ENCODE data around the gene CPXM2. TPM values are rescaled to one million over a fixed set of nuclear protein-coding genes. Genes with fewer than 3 reads are reported as not detected.

The CPXM2 gene
- total and polyA plus RNA-seq, 9 of the 15 experiments (the other 6 are each of a cell fraction or from before 2014, with no cell fraction given) = not detected

DNA sequence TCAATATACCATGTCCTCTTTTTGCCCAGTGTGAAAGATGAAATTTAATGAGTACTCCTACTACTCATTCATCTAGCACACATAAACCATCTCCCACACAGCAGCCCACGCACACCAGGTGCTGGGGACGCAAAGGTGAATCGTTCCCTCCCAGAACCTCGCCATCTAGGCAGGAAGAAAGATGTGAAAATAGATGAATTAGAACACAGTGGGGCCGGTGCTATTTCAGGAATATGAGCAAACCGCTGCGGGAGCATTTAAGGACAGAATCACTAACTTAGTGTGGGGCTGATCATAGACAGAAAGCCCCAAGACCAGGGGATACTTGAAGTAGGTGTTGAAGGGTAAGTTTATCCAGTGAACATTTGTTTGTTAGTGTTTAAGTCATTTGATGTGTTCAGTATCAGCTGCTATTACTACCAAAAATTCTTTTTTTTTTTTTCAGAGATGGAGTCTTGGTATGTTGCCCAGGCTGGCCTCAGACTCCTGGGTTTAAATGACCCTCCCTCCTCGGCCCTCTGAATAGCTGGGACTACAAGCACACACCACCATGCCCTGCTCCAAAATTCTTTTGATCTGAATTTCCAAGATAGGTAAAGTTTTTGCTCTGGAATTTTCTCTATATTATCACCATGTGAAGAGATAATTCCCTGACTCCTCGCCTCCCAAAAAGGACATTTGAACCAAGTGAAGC lies 48.8 kb downstream of the CPXM2 start:
- H3K79me2 ChIP-seq (ENCODE audit: control insufficient read depth, insufficient read depth, low read length) = no peaks in the 10 kb centered on the region
- H3K9me1 ChIP-seq (ENCODE audit: control insufficient read depth, insufficient read depth, low read length) = no peaks in the 10 kb centered on the region
- no peaks in the 10 kb centered on the region for H3K36me3 ChIP-seq (ENCODE audit: control insufficient read depth, insufficient read depth, low read length)
- H3K9ac ChIP-seq (ENCODE audit: insufficient read depth in 1 of 2, low read depth in 2 of 2, low read length in 2 of 2) = no peak overlapping the region
- DNase-seq (ENCODE audit: extremely low read depth in 1 of 4, low spot score in 3 of 4) (no peak), FAIRE-seq (no peak), ATAC-seq (no peak)
- in situ Hi-C loops (cut with MboI) (no loop called here), intact Hi-C loops (cut with micrococcal nuclease) (no loop called here)
- no peaks in the 10 kb centered on the region for H3K9me3 ChIP-seq (replicated peaks; ENCODE audit: control insufficient read depth, insufficient read depth, low read depth, low read length)
- no peaks in the 10 kb centered on the region for H4K20me1 ChIP-seq (replicated peaks; ENCODE audit: control insufficient read depth, insufficient read depth, low read length)
- ChIA-PET POLR2A (no interaction called here), CTCF (ENCODE audit: low intra/inter-chr PET ratio) (no interaction called here)
- H2AFZ ChIP-seq (ENCODE audit: low read depth, low read length) = no peak overlapping the region
- no peaks in the 10 kb centered on the region for H3K4me1 ChIP-seq (replicated peaks in 1 of 2; ENCODE audit: control insufficient read depth in 2 of 2, insufficient read depth in 2 of 2, low read length in 2 of 2)
- no peak overlapping the region for H3K4me2 ChIP-seq (ENCODE audit: insufficient read depth, low read length)
- H3K27me3 ChIP-seq (ENCODE audit: control insufficient read depth in 2 of 2, insufficient read depth in 2 of 2, low read length in 2 of 2) = no peaks in the 10 kb centered on the region
- WGBS (ENCODE audit: insufficient coverage, low coverage, missing lambda C conversion rate) = 2% methylated on average over 8 of the region's 9 CpGs
- H3K27ac ChIP-seq (ENCODE audit: extremely low read depth, low read depth, low read length) = no peak overlapping the region
- no TSS peak for BruUV-seq (replicated peaks)
- no peak overlapping the region for H3K4me3 ChIP-seq
- TF ChIP-seq, protein P1, sequence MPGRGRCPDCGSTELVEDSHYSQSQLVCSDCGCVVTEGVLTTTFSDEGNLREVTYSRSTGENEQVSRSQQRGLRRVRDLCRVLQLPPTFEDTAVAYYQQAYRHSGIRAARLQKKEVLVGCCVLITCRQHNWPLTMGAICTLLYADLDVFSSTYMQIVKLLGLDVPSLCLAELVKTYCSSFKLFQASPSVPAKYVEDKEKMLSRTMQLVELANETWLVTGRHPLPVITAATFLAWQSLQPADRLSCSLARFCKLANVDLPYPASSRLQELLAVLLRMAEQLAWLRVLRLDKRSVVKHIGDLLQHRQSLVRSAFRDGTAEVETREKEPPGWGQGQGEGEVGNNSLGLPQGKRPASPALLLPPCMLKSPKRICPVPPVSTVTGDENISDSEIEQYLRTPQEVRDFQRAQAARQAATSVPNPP (IDR thresholded peaks at IDR 0.05; ENCODE audit: borderline replicate concordance, insufficient read depth, insufficient read length) = no peak
- TF ChIP-seq PTRF (tag; IDR thresholded peaks at IDR 0.05) (no peak), TBL1XR1 (IDR thresholded peaks at IDR 0.05; ENCODE audit: low read length in 2 of 2) (no peak), MBD2 (IDR thresholded peaks at IDR 0.05; ENCODE audit: borderline replicate concordance, low read depth) (no peak), HSF4 (CRISPR knock-in tag; IDR thresholded peaks at IDR 0.05; ENCODE audit: borderline replicate concordance) (no peak), NR2C2 (CRISPR knock-in tag; IDR thresholded peaks at IDR 0.05) (no peak), NR2C2 (tag; IDR thresholded peaks at IDR 0.05) (no peak), POLR2AphosphoS5 (IDR thresholded peaks at IDR 0.05; ENCODE audit: control insufficient read depth, insufficient read depth, low read depth, low read length) (no peak), NCOA1 (IDR thresholded peaks at IDR 0.05; ENCODE audit: low read depth) (no peak), MTA2 (IDR thresholded peaks at IDR 0.05; ENCODE audit: low read depth) (no peak)
- TF ChIP-seq, protein P2, sequence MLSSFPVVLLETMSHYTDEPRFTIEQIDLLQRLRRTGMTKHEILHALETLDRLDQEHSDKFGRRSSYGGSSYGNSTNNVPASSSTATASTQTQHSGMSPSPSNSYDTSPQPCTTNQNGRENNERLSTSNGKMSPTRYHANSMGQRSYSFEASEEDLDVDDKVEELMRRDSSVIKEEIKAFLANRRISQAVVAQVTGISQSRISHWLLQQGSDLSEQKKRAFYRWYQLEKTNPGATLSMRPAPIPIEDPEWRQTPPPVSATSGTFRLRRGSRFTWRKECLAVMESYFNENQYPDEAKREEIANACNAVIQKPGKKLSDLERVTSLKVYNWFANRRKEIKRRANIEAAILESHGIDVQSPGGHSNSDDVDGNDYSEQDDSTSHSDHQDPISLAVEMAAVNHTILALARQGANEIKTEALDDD (IDR thresholded peaks at IDR 0.05) = no peak
- TF ChIP-seq, protein P3, sequence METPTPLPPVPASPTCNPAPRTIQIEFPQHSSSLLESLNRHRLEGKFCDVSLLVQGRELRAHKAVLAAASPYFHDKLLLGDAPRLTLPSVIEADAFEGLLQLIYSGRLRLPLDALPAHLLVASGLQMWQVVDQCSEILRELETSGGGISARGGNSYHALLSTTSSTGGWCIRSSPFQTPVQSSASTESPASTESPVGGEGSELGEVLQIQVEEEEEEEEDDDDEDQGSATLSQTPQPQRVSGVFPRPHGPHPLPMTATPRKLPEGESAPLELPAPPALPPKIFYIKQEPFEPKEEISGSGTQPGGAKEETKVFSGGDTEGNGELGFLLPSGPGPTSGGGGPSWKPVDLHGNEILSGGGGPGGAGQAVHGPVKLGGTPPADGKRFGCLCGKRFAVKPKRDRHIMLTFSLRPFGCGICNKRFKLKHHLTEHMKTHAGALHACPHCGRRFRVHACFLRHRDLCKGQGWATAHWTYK (CRISPR knock-in tag; IDR thresholded peaks at IDR 0.05) = no peak
- TF ChIP-seq, protein P4, sequence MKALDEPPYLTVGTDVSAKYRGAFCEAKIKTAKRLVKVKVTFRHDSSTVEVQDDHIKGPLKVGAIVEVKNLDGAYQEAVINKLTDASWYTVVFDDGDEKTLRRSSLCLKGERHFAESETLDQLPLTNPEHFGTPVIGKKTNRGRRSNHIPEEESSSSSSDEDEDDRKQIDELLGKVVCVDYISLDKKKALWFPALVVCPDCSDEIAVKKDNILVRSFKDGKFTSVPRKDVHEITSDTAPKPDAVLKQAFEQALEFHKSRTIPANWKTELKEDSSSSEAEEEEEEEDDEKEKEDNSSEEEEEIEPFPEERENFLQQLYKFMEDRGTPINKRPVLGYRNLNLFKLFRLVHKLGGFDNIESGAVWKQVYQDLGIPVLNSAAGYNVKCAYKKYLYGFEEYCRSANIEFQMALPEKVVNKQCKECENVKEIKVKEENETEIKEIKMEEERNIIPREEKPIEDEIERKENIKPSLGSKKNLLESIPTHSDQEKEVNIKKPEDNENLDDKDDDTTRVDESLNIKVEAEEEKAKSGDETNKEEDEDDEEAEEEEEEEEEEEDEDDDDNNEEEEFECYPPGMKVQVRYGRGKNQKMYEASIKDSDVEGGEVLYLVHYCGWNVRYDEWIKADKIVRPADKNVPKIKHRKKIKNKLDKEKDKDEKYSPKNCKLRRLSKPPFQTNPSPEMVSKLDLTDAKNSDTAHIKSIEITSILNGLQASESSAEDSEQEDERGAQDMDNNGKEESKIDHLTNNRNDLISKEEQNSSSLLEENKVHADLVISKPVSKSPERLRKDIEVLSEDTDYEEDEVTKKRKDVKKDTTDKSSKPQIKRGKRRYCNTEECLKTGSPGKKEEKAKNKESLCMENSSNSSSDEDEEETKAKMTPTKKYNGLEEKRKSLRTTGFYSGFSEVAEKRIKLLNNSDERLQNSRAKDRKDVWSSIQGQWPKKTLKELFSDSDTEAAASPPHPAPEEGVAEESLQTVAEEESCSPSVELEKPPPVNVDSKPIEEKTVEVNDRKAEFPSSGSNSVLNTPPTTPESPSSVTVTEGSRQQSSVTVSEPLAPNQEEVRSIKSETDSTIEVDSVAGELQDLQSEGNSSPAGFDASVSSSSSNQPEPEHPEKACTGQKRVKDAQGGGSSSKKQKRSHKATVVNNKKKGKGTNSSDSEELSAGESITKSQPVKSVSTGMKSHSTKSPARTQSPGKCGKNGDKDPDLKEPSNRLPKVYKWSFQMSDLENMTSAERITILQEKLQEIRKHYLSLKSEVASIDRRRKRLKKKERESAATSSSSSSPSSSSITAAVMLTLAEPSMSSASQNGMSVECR (CRISPR knock-in tag; IDR thresholded peaks at IDR 0.05) = no peak

Measured in K562 (cell line).